ENCODE data around the gene RGL1.

The RGL1 gene

DNA sequence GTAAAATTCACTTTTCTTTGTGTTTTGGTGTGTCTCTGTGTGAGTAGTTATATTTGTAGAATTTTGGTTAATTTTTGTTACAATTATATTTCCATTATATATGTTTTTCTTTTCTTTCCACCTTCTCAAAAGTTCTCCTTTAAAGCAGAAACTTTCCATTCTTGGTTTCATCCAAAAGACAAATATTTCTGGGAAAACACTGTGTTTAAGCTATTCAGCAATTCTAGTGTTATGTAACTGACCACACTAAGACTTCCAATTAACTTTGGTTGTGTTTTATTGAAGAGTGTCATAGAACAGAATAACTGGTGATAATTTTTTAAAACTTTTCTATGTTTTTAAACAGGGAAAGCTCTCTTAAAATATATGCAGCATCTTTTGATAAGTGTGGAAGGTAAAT is 13.6 kb upstream of the RGL1 start:
- Histone ChIP-seq H3K4me3 (ENCODE audit: low read depth, low read length) (no peak overlapping the region), H3K36me3 (ENCODE audit: control insufficient read depth in 2 of 2, insufficient read depth in 1 of 2, low read length in 2 of 2) (no peaks in the 10 kb centered on the region), H3K27ac (ENCODE audit: extremely low read depth, low read depth, low read length) (no peak overlapping the region), H3K9me3 (ENCODE audit: control insufficient read depth, insufficient read depth, low read depth, low read length) (no peaks in the 10 kb centered on the region; the same call in 1 of the 2 replicates), H3K4me1 (ENCODE audit: control insufficient read depth, insufficient read depth, low read length) (no peaks in the 10 kb centered on the region)
- TF ChIP-seq KLF8 (tag by site-specific recombination; IDR thresholded peaks at IDR 0.05) (no peak), ZNF10 (tag by site-specific recombination; IDR thresholded peaks at IDR 0.05) (no peak)
- TF ChIP-seq, protein P1, sequence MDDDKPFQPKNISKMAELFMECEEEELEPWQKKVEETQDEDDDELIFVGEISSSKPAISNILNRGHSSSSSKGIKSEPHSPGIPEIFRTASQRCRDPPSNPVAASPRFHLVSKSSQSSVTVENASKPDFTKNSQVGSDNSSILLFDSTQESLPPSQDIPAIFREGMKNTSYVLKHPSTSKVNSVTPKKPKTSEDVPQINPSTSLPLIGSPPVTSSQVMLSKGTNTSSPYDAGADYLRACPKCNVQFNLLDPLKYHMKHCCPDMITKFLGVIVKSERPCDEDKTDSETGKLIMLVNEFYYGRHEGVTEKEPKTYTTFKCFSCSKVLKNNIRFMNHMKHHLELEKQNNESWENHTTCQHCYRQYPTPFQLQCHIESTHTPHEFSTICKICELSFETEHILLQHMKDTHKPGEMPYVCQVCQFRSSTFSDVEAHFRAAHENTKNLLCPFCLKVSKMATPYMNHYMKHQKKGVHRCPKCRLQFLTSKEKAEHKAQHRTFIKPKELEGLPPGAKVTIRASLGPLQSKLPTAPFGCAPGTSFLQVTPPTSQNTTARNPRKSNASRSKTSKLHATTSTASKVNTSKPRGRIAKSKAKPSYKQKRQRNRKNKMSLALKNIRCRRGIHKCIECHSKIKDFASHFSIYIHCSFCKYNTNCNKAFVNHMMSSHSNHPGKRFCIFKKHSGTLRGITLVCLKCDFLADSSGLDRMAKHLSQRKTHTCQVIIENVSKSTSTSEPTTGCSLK (tag by site-specific recombination; IDR thresholded peaks at IDR 0.05), result no peak
- POLR2A ChIA-PET, result no interaction called here
- CTCF ChIA-PET, result interaction anchor here (0.7 kb wide), 1 partner anchor 300 kb away, joined by 3 read pairs; no protein-coding TSS in a partner anchor

DNA sequence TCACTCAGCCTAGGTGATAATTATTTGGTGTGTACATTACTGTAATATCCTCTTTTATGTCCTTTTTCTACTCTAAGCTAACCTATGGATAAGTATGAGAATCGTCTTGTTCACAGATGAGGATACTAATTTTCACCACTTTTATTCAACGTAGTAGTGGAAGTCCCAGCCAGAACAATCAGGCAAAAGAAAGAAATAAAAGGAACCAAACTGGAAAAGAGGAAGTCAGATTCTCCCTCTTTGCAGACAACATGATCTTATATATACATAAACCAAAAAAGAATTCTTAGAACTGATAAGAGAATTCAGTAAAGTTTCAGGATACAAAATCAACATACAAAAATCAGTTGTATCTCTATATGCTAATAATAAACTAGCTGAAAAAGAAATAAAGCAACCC is 12.6 kb upstream of the RGL1 start:
- Histone ChIP-seq H3K36me3 (ENCODE audit: control insufficient read depth in 2 of 2, insufficient read depth in 1 of 2, low read length in 2 of 2) (no peaks in the 10 kb centered on the region), H3K27ac (ENCODE audit: extremely low read depth, low read depth, low read length) (no peak overlapping the region), H3K4me3 (ENCODE audit: low read depth, low read length) (no peak overlapping the region), H3K4me1 (ENCODE audit: control insufficient read depth, insufficient read depth, low read length) (no peaks in the 10 kb centered on the region), H3K9me3 (ENCODE audit: control insufficient read depth, insufficient read depth, low read depth, low read length) (no peaks in the 10 kb centered on the region; the same call in 1 of the 2 replicates)
- TF ChIP-seq ZNF843 (tag by site-specific recombination; IDR thresholded peaks at IDR 0.05) (no peak), ZSCAN16 (tag by site-specific recombination; IDR thresholded peaks at IDR 0.05) (no peak)
- TF ChIP-seq, protein P1 (tag by site-specific recombination; IDR thresholded peaks at IDR 0.05), result no peak
- TF ChIP-seq, protein P2, sequence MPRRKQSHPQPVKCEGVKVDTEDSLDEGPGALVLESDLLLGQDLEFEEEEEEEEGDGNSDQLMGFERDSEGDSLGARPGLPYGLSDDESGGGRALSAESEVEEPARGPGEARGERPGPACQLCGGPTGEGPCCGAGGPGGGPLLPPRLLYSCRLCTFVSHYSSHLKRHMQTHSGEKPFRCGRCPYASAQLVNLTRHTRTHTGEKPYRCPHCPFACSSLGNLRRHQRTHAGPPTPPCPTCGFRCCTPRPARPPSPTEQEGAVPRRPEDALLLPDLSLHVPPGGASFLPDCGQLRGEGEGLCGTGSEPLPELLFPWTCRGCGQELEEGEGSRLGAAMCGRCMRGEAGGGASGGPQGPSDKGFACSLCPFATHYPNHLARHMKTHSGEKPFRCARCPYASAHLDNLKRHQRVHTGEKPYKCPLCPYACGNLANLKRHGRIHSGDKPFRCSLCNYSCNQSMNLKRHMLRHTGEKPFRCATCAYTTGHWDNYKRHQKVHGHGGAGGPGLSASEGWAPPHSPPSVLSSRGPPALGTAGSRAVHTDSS (tag by site-specific recombination; IDR thresholded peaks at IDR 0.05), result no peak
- TF ChIP-seq, protein P3, sequence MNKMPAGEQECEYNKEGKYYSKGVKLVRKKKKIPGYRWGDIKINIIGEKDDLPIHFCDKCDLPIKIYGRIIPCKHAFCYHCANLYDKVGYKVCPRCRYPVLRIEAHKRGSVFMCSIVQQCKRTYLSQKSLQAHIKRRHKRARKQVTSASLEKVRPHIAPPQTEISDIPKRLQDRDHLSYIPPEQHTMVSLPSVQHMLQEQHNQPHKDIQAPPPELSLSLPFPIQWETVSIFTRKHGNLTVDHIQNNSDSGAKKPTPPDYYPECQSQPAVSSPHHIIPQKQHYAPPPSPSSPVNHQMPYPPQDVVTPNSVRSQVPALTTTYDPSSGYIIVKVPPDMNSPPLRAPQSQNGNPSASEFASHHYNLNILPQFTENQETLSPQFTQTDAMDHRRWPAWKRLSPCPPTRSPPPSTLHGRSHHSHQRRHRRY (tag by site-specific recombination; IDR thresholded peaks at IDR 0.05), result no peak
- POLR2A ChIA-PET, result no interaction called here
- CTCF ChIA-PET, result no interaction called here

DNA sequence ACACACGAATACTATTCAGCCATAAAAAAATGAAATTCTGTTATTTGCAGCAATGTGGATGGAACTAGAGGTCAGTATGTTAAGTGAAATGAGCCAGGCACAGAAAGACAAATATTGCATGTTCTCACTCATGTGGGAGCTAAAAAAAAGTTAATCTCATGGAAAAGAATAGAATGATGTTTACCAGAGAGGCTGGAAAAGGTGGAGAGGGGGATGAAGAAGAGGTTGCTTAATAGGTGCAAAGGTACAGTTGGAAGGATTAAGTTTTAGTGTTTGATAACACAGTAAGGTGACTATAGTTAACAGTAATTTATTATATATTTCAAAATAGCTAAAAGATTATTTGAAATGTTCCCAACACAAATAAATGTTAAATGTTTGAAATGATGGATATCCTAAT is 10.8 kb upstream of the RGL1 start:
- TF ChIP-seq YY2 (tag by site-specific recombination; IDR thresholded peaks at IDR 0.05) (no peak), ZNF529 (tag by site-specific recombination; IDR thresholded peaks at IDR 0.05; ENCODE audit: insufficient replicate concordance) (no peak), ZNF394 (tag by site-specific recombination; IDR thresholded peaks at IDR 0.05; ENCODE audit: borderline replicate concordance) (no peak), ZNF37A (tag by site-specific recombination; IDR thresholded peaks at IDR 0.05) (no peak), ZNF621 (tag by site-specific recombination; IDR thresholded peaks at IDR 0.05) (no peak), ZNF670 (tag by site-specific recombination; IDR thresholded peaks at IDR 0.05; ENCODE audit: low read depth) (no peak), WT1 (tag by site-specific recombination; IDR thresholded peaks at IDR 0.05) (no peak), SP2 (tag by site-specific recombination; IDR thresholded peaks at IDR 0.05) (no peak), ZNF2 (tag by site-specific recombination; IDR thresholded peaks at IDR 0.05) (no peak), ZNF626 (tag by site-specific recombination; IDR thresholded peaks at IDR 0.05) (no peak), ZNF324 (tag by site-specific recombination; IDR thresholded peaks at IDR 0.05) (no peak)
- TF ChIP-seq, protein P4, sequence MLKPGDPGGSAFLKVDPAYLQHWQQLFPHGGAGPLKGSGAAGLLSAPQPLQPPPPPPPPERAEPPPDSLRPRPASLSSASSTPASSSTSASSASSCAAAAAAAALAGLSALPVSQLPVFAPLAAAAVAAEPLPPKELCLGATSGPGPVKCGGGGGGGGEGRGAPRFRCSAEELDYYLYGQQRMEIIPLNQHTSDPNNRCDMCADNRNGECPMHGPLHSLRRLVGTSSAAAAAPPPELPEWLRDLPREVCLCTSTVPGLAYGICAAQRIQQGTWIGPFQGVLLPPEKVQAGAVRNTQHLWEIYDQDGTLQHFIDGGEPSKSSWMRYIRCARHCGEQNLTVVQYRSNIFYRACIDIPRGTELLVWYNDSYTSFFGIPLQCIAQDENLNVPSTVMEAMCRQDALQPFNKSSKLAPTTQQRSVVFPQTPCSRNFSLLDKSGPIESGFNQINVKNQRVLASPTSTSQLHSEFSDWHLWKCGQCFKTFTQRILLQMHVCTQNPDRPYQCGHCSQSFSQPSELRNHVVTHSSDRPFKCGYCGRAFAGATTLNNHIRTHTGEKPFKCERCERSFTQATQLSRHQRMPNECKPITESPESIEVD (tag by site-specific recombination; IDR thresholded peaks at IDR 0.05), result no peak
- TF ChIP-seq, protein P5, sequence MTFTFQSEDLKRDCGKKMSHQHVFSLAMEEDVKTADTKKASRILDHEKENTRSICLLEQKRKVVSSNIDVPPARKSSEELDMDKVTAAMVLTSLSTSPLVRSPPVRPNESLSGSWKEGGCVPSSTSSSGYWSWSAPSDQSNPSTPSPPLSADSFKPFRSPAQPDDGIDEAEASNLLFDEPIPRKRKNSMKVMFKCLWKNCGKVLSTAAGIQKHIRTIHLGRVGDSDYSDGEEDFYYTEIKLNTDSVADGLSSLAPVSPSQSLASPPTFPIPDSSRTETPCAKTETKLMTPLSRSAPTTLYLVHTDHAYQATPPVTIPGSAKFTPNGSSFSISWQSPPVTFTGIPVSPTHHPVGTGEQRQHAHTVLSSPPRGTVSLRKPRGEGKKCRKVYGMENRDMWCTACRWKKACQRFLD (tag by site-specific recombination; IDR thresholded peaks at IDR 0.05), result no peak
- Histone ChIP-seq H3K36me3 (ENCODE audit: control insufficient read depth in 2 of 2, insufficient read depth in 1 of 2, low read length in 2 of 2) (no peaks in the 10 kb centered on the region), H3K4me3 (ENCODE audit: low read depth, low read length) (no peak overlapping the region), H3K9me3 (ENCODE audit: control insufficient read depth, insufficient read depth, low read depth, low read length) (no peaks in the 10 kb centered on the region; the same call in 1 of the 2 replicates), H3K4me1 (ENCODE audit: control insufficient read depth, insufficient read depth, low read length) (no peaks in the 10 kb centered on the region), H3K27ac (ENCODE audit: extremely low read depth, low read depth, low read length) (no peak overlapping the region)
- CTCF ChIA-PET, result no interaction called here
- POLR2A ChIA-PET, result no interaction called here
